ENCODE measurements around the gene GAREM2. TPM values are rescaled to one million over a fixed set of nuclear protein-coding genes. Genes with fewer than 3 reads are reported as not detected.
A peak's percentile ranks its signal among the peaks of the same experiment; 100 is the strongest.

Gene GAREM2
- total RNA-seq, 2 donors from 2014 or later: 0.96 to 10.4 TPM

DNA sequence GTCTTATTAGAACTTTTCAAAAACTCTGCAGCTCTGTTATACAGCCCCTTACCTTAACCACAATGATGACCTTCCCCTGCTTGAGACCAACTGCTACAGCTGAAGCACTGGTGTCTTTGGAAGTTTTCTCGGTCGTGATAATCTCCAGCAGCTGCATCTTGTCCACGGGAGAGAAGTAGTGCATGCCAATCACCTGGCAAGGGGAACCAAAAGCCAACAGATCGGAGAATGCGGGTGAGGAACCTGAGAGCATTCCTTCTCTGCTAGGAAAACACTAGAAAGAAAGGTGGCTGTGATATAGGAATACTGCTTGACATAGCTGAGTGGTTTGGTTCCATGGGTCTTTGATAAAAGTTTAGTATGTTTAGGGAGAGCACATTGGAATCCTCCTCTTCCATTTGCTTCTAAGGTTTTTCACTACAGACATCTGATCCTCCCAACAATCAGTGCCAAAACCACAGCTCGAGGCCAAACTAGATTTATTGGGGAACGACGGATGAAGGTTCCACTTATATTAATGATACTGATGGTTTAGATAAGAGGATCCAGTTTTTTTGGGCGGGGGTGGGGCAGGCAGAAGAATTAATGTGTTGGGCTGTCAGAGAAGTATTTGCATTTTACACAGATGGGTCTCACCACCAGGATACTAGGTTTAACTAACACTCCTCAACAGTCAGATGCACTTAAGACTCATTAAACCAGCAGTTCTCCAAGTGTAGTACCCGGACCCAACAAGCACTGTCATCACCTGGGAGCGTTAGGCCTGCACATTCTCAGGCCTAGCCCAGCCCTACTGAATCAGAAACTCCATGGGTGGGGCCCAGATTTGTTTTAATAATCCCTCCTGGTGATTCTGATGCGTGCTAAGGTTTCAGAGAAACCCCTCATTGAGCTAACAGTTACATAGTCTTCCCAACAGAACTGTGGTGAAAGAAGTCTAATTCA, 22.4 kb downstream of the GAREM2 start:
- no peaks in the 10 kb centered on the region for H3K9me3 Mint-ChIP-seq
- DNase-seq (ENCODE audit: low spot score in 2 of 2) (no peak), ATAC-seq (no peak)
- H3K27ac Mint-ChIP-seq: peak overlapping the region; percentile 6 to 30
- H3K36me3 Mint-ChIP-seq: peaks cover 0 to 20% of the 10 kb centered on the region in 2 donors

DNA sequence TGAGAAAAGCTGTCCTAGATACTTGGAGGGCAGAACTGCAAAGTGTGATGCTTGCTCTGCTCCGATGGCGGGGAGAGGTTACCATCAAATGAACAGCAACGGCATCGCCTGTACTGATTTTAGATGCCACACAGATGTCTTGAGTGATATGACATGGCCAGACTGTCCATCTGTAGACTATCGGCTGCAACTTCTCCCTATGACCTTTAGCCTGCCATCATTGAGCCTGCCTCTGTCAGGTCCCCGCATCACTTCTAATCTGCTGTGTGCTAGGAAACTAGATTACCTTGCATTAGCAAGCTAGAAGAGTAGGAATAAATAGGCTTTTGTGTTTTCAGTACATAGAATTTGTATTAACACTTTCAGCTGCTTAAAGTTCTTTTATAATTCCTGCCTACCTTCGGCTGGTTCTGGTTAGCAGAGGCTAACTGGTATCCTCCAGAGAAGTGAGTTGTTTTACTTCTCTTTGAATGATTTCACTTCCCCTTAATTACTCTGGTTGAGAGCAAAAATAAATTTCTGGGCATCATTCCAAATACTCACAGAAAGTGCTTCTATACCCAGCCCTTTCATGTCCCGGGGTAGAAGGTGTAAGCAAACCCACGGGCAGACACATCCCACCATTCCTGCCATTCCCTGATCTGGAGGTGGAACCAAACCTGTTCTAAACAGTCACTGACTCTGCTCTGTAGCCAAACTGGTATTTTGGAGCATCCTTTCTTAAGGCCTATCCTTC, 24.0 kb downstream of the GAREM2 start:
- Mint-ChIP-seq H3K9me3 (no peaks in the 10 kb centered on the region), H3K27ac (peak overlapping the region in 1 of 2 donors; percentile 17), H3K36me3 (peaks cover 0 to 28% of the 10 kb centered on the region in 2 donors)
- no peak for ATAC-seq
- DNase-seq (ENCODE audit: low spot score in 2 of 2): no peak

DNA sequence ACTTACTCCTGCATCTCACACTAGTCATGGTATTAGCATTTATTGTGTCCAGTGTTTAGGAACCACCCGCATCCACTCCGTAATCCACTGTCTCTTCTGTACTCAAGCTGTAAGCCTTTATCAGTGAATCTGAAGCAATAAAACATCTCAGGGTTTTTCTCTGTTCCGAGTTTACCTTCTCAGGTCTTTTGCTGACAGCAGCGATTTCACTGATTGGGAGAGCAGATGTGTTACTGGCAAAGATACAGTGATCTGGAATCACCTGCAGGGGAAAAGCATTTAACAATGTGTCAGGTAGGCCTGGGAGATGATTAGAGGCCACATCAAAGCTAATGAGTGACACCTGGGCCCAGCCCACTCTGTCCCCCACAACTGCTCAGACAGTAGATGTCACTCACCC, 24.6 kb downstream of the GAREM2 start:
- peaks cover 0 to 28% of the 10 kb centered on the region in 2 donors for H3K36me3 Mint-ChIP-seq
- ATAC-seq (no peak), DNase-seq (ENCODE audit: low spot score in 2 of 2) (no peak)
- no peak overlapping the region for H3K27ac Mint-ChIP-seq
- no peaks in the 10 kb centered on the region for H3K9me3 Mint-ChIP-seq

DNA sequence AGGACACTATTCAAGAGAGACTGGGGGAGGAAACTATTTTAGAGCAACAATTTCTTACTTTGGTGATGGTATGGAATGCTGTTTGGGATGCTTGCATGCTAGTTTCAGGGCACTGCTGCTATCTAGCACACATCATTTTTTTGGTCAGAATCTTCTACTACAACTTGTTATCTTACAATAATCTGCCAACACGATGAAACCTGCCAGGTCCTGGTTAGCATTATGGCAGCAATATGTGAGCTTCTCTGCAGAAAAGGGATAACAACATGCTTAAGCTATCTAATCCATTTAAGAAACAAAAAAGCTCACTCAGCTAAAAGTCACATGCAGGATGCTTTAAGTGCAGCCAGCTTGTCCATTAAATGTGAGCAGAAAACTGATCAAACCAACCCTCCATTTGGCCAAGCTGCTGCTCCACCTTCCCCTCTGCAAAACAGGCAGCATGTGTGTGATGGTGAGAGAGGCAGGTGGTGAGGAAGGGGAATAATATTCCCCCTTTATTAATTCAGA, 30.1 kb downstream of the GAREM2 start:
- DNase-seq (ENCODE audit: low spot score in 2 of 2): no peak
- H3K27ac Mint-ChIP-seq: peak overlapping the region in 1 of 2 donors; percentile 48
- H3K36me3 Mint-ChIP-seq: peaks cover 0 to 8% of the 10 kb centered on the region in 2 donors
- ATAC-seq: no peak
- no peaks in the 10 kb centered on the region for H3K9me3 Mint-ChIP-seq

DNA sequence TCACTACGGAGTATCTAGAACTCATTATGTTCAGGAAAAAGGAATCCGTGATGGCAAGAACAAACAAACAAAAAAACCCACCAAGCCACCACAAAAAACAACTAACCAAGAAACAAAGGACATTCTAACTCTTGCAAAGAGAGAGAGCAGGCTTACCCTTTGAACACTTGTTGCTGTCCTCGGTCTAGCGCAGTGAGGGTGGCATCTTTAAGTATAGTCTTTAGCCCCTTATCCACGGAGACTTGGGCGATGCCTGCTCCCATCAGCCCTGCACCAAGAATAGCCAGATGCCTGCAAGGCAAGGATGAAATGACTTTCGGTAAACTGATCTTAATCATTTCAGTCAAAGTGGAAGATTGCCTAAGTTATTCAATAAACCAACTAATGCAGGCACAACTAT, 31.0 kb downstream of the GAREM2 start:
- Mint-ChIP-seq H3K9me3 (no peaks in the 10 kb centered on the region), H3K36me3 (peaks cover 0 to 8% of the 10 kb centered on the region in 2 donors), H3K27ac (peak overlapping the region in 1 of 2 donors; percentile 36)
- ATAC-seq (no peak), DNase-seq (ENCODE audit: low spot score in 2 of 2) (no peak)

DNA sequence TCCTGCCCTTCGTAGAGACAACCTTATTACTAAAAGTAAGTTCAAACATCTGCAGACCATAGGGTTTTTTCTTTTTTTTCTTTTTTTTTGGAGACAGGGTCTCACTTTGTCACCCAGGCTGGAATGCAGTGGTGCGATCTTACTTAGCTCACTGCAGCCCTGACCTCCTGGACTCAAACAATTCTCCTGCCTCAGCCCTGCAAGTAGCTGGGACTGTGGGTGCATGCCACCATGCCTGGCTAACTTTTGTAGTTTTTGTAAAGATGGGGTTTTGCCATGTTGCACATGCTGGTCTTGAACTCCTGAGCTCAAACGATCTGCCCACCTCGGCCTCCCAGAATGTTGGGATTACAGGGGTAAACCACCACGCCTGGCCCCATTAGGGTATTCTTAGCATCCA, 39.1 kb downstream of the GAREM2 start:
- DNase-seq (ENCODE audit: low spot score in 2 of 2): no peak
- no peak for ATAC-seq
- peaks cover under 1 to 5% of the 10 kb centered on the region in 2 donors for H3K36me3 Mint-ChIP-seq
- peak overlapping the region in 1 of 2 donors; percentile 25 for H3K27ac Mint-ChIP-seq
- H3K9me3 Mint-ChIP-seq: no peaks in the 10 kb centered on the region

DNA sequence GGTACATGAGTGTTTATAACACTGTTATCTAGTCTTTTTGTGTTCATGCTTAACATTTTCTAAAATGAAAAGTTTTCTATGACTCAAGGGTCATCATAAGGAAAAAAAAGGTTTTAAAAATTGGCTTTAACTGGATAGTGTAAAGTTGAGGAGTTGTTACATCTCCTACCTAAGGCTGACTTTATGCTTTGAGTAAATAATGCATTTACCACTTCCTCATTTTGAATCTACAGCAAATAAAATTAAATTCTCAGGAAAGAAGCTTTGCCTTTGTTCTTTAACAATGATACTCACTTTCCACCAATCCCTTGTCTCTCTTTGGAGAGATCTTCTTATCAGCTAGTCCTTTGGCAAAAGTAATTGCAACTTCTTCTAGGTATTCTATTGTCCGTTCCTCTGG, 41.9 kb downstream of the GAREM2 start:
- Mint-ChIP-seq H3K9me3 (no peaks in the 10 kb centered on the region), H3K27ac (no peak overlapping the region), H3K36me3 (peaks cover 6 to 12% of the 10 kb centered on the region in 2 donors)

DNA sequence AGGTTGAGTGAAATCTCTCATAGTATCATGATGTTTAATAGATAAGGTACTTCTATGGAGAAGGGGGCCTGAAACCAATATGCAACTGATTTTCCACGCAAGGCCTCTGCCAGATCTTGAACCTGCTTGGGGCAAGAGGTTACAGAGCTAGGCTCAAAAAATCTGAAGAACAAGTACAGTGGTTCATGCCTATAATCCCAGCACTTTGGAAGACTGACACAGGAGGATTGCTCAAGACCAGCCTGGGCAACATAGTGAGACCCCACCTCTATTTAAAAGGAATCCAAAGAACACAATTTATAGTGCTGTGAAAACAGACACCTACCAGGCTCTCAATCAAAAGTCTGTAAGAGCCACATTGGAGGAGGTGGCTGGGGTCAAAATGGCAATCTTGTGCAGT, 42.9 kb downstream of the GAREM2 start:
- ATAC-seq: no peak
- no peaks in the 10 kb centered on the region for H3K9me3 Mint-ChIP-seq
- no peak for DNase-seq (ENCODE audit: low spot score in 2 of 2)
- peaks cover 6 to 12% of the 10 kb centered on the region in 2 donors for H3K36me3 Mint-ChIP-seq
- H3K27ac Mint-ChIP-seq: no peak overlapping the region

More for the DNA sequence above, 41.9 kb downstream of the GAREM2 start:
- ATAC-seq (no peak), DNase-seq (ENCODE audit: low spot score in 2 of 2) (no peak)

DNA sequence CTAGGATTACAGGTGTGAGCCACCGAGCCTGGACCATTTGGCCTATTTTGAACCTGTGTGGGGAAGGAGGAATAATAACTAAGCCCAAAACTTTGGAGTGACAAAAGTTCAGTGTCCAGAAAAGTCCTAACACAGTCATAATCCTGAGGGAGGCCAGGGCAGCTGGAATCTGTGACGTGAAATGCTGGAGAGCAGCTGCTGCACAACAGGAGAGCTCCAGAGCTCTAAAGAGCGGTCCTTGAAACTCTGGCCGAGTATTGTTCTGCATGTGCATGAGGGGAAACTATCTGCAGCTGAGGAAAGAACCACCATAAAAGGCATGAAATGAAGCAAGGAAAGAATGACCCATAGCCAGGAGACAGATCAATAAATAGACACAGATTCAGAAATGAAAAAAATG, 43.7 kb downstream of the GAREM2 start:
- H3K9me3 Mint-ChIP-seq: no peaks in the 10 kb centered on the region
- no peak overlapping the region for H3K27ac Mint-ChIP-seq
- no peak for ATAC-seq
- H3K36me3 Mint-ChIP-seq: peaks cover 6 to 12% of the 10 kb centered on the region in 2 donors
- no peak for DNase-seq (ENCODE audit: low spot score in 2 of 2)

DNA sequence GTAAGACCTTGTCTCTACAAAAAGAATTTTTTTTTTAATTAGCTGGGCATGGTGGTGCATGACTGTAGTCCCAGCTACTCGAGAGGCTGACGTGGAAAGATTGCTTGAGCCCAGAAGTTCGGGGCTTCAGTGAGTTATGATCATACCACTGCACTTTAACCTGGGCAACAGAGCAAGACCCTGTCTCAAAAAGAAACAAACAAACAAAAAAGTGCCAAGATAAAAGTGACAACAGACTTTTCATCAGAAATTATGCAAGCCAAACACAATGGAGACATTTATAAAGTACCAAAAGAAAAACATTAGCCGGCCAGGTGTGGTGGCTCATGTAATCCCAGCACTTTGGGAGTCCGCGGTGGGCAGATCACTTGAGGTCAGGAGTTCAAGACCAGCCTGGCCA, 44.8 kb downstream of the GAREM2 start:
- H3K36me3 Mint-ChIP-seq: peaks cover 6 to 12% of the 10 kb centered on the region in 2 donors

DNA sequence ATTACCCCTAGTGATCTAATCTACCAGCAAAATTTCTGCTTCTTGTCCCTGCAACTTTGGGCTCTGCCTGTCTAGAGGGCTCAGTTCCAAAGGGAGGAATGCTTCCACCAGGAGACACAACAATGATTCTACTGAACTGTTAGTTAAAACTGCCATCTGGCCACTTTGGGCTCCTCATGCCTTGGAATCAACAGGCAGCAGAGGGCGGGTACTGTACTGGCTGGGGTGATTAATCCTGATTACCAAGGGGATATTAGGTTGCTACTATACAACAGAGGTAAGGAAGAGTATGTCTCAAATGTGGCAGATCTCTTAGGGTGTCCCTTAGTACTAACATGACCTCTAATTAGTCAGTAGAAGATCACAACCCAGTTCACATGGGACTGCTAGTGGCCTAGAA, 50.1 kb downstream of the GAREM2 start:
- no peak for DNase-seq (ENCODE audit: low spot score in 2 of 2)
- ATAC-seq: no peak
- peaks cover 0 to 21% of the 10 kb centered on the region in 2 donors for H3K36me3 Mint-ChIP-seq
- no peak overlapping the region for H3K27ac Mint-ChIP-seq
- no peaks in the 10 kb centered on the region for H3K9me3 Mint-ChIP-seq

More for the DNA sequence above, 44.8 kb downstream of the GAREM2 start:
- no peak for ATAC-seq
- no peaks in the 10 kb centered on the region for H3K9me3 Mint-ChIP-seq
- DNase-seq (ENCODE audit: low spot score in 2 of 2): no peak
- peak overlapping the region in 1 of 2 donors; percentile 53 for H3K27ac Mint-ChIP-seq

DNA sequence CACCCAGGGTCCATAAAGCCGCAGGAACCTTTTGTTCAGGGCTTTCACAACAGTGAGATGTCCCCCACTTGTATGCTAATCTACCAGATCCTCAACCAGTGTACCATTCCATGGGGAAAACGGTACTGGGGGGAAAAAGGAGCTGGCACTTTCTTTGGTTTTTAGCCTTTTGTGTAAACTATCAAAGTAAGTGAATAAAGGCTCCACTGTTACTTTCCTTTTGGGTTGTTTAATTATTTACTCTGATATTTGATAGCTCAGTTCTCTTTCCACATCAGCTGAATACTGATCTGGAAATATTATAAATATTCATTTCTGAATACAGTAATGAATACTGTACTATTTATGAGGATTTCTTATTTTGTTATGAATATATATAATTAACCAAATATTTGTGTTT, 51.2 kb downstream of the GAREM2 start:
- DNase-seq (ENCODE audit: low spot score in 2 of 2) (no peak), ATAC-seq (no peak)
- Mint-ChIP-seq H3K9me3 (no peaks in the 10 kb centered on the region), H3K36me3 (peaks cover 0 to 25% of the 10 kb centered on the region in 2 donors), H3K27ac (peak overlapping the region in 1 of 2 donors; percentile 14)

DNA sequence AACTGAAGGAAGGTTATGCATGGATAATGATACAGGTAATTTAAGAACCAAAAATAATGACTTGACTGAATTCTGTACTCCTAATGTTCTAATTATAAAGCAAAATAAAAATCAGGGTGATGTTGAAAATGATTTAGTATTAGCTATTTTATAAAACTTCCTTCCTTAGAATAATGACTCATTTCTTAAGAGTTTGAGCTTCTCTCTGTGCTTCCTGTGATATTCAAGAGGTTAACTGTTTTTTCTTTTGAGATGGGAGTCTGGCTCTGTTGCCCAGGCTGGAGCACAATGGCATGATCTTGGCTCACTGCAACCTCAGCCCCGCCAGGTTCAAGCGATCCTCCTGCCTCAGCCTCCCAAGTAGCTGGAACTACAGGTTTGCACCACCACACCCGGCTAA, 56.7 kb downstream of the GAREM2 start:
- H3K9me3 Mint-ChIP-seq: no peaks in the 10 kb centered on the region
- H3K27ac Mint-ChIP-seq: no peak overlapping the region
- no peak for ATAC-seq
- no peak for DNase-seq (ENCODE audit: low spot score in 2 of 2)
- peaks cover 5 to 32% of the 10 kb centered on the region in 2 donors for H3K36me3 Mint-ChIP-seq

DNA sequence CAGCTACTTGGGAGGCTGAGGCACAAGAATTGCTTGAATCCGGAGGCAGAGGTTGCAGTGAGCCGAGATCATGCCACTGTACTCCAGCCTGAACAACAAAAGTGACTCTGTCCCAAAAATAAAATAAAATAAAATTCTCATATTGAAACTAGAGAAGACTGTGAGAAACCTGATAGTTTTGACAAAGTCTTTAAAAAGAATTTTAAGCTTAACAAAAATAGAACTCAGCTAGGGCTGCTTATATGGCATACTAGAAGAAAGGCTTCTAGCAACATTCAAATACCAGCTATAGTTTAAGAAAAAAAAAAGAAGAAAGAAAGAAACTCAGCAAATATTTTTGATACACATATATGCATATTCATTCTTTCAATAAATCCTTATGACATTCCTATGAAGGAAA, 57.9 kb downstream of the GAREM2 start:
- ATAC-seq (no peak), DNase-seq (ENCODE audit: low spot score in 2 of 2) (no peak)
- Mint-ChIP-seq H3K36me3 (peaks cover 7 to 32% of the 10 kb centered on the region in 2 donors), H3K9me3 (no peaks in the 10 kb centered on the region), H3K27ac (no peak overlapping the region)

DNA sequence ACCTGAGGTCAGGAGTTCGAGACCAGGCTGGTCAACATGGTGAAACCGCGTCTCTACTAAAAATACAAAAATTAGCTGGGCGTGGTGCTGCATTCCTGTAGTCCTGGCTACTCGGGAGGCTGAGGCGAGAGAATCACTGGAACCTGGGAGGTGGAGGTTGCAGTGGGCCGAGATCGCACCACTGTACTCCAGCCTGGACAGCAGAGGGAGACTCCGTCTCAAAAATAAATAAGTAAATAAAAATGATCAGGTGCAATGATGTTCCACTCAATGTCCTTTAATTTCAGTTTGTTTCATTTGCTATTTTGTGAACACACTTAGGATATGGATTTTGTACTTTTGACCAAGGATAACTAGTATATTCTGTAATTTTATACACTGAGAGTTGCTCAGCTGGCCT, 62.2 kb downstream of the GAREM2 start:
- peaks cover 1 to 10% of the 10 kb centered on the region in 2 donors for H3K36me3 Mint-ChIP-seq
- no peaks in the 10 kb centered on the region for H3K9me3 Mint-ChIP-seq
- DNase-seq (ENCODE audit: low spot score in 2 of 2) (no peak), ATAC-seq (no peak)
- no peak overlapping the region for H3K27ac Mint-ChIP-seq

DNA sequence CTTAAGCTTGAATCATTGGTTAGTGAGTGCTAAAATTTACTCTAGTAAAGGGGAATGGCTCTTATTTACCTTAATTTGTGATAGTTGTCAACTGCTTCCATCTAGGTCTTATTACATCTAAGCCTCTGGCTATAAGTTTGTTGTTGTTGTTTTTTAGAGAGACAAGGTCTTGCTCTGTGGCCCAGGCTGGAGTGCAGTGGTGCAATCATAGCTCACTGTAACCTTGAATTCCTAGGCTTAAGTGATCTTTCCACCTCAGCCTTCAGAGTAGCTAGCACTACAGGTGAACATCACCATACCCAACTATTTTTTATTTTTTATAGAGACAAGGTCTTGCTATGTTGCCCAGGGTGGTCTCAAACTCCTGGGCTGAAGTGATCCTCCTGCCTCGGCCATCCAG, 65.0 kb downstream of the GAREM2 start:
- H3K27ac Mint-ChIP-seq: no peak overlapping the region
- H3K36me3 Mint-ChIP-seq: peaks cover 2 to 12% of the 10 kb centered on the region in 2 donors
- ATAC-seq: no peak

DNA sequence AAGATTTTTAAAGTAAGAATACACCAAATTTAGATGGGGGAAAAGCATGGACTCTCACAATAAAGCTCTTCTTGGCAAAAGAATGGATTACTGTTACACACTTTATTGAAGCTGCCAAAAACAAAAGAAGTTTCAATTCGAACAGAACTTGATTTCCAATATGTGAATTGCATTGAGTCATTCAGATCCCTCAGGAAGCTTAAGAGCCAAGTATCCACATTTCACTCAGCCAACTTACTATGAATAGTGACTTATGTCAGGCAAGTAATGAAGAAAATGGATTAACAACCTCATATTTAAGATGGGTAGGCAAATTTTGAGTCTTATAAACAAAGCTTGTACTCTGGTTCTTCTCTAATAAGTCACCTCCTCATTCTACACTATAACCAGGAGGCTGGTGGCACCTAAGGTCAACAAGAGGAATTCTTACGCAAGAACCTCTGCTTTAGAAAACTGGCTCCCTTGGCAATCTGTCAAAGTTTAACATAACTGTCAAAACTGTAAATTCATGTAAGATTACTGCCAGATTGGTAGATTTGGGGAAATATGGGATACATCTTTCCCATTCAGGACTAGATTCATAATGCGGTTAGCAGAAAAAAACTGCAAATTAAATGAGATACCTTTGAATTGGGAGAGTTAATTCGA, 65.5 kb downstream of the GAREM2 start:
- Mint-ChIP-seq H3K36me3 (peaks cover 7 to 15% of the 10 kb centered on the region in 2 donors), H3K9me3 (no peaks in the 10 kb centered on the region), H3K27ac (no peak overlapping the region)
- DNase-seq (ENCODE audit: low spot score in 2 of 2): no peak
- no peak for ATAC-seq

More for the DNA sequence above, 65.0 kb downstream of the GAREM2 start:
- DNase-seq (ENCODE audit: low spot score in 2 of 2): no peak
- H3K9me3 Mint-ChIP-seq: no peaks in the 10 kb centered on the region

All from activated naive CD4-positive, alpha-beta T cell treated with anti-CD3 and anti-CD28 coated beads, Interleukin-2, amount 50 U/mL, for 72 hours (primary cell).